Pancreas (tissue), 10 donors: ENCODE data around the gene PARK7. TPM values are rescaled to one million over a fixed set of nuclear protein-coding genes. Genes with fewer than 3 reads are reported as not detected.
A peak's percentile ranks its signal among the peaks of the same experiment; 100 is the strongest.

ENCODE experiments used
- ATAC-seq, 4 donors: fragments of 200-7000 bp; cut with Tn5 transposase; one replicate each; pipeline versions ENCODE4 v1.8.0 to v1.9.1; 2020; ENCODE audit warnings: mild to moderate bottlenecking in 4 of 4, moderate library complexity in 4 of 4
- DNase-seq, 6 donors: peaks; one replicate each; pipeline ENCODE4 v3.0.0-alpha.2; 2020
- FAIRE-seq: peaks from 2 replicates; lab custom pipeline; 2012; peaks lifted over from hg19 to GRCh38; lab: Jason Lieb, UNC
- H3K27ac ChIP-seq, 4 donors: fragments of 200-600 bp; sonication (generic); 1 replicate in 3 of 4; 2 replicates in 1 of 4; pipeline versions ENCODE4 v1.5.0 to v1.8.0; 2020
- H3K27me3 ChIP-seq, 4 donors: fragments of 200-600 bp; one replicate each; pipeline ENCODE4 v1.8.0; 2021
- H3K36me3 ChIP-seq, 3 donors: fragments of 200-600 bp; sonication (generic) in 1 of 3; one replicate each; pipeline versions ENCODE4 v1.5.0 to v1.8.0; 2020 to 2021
- H3K4me1 ChIP-seq, 3 donors: fragments of 200-600 bp; one replicate each; pipeline ENCODE4 v1.8.0; 2021
- H3K4me3 ChIP-seq, 4 donors: fragments of 200-600 bp; sonication (generic) in 2 of 4; one replicate each; pipeline versions ENCODE4 v1.5.0 to v1.8.0; 2020 to 2021
- H3K9me3 ChIP-seq, 4 donors: fragments of 200-600 bp; one replicate each; pipeline ENCODE4 v1.8.0; 2021
- CTCF ChIP-seq, 4 donors: fragments of 200-600 bp; sonication (generic) in 3 of 4; IDR thresholded peaks; one replicate each; pipeline versions ENCODE4 v1.5.0 to v1.8.0; 2021; ENCODE audit warnings: antibody characterized with exemption in 4 of 4
- WGBS, 2 donors: extraction: QIAGEN DNeasy Blood & Tissue Kit; methylation state at CpG; one replicate each; pipeline ENCODE4 v1.1.7; 2013; 5-methylcytosine and 5-hydroxymethylcytosine counted together
- intact Hi-C, 3 donors: fragments of 100-400 bp; cut with DNase I; formaldehyde crosslinking; loops; one replicate each; pipeline versions ENCODE4 v1.11.1 to v1.14.2; 2022
- polyA plus RNA-seq, 2 donors: library from polyadenylated mRNA; stranded (reverse); fragments of 200-250 nt; gene quantifications; one replicate each; pipeline ENCODE4 v1.2.3, GENCODE V29; 2013
- total RNA-seq, 6 donors: library from RNA; stranded (reverse); fragmentation: NEBNext Ultra II Directional in 4 of 6; extraction: Animal tissue kit (Norgen Biotek cat#: 25700) in 4 of 6; gene quantifications; one replicate each; pipeline versions ENCODE4 v1.2.1 to v1.2.4, GENCODE V29; 2021 to 2023
- donor health status: healthy with polysubstance abuse.
- donor health status: DM: no; HTN: no; CAD: no; lungs with moderate emphysema.
- donor health status: DM: no; HTN: no; CAD: no.
- donor health status: control.
- donor health status: control.
- donor health status: Bipolar disorder and iron deficiency.
- donor health status: DM: yes; HTN: yes; CAD: no.
- donor health status: DM: no; HTN: no; CAD: no.
- donor health status: DM: no; HTN: no; CAD: no.
- donor health status: DM: yes; HTN: yes; CAD: no.

The PARK7 gene
- total and polyA plus RNA-seq, 8 donors = 99.8 to 176 (median 137) TPM

GRCh38 chr1:8022395-8023286 is 61.1 kb downstream of the PARK7 start:
- ATAC-seq = no peak
- FAIRE-seq = no peak
- WGBS, 2 donors = 31 to 33% methylated on average over 3 of the region's 3 CpGs
- Histone ChIP-seq H3K27ac (peak overlapping the region; percentile 31 to 100 (median 99)), H3K36me3 (peaks cover 0 to 33% (median 0%) of the 10 kb centered on the region in 3 donors), H3K9me3 (no peaks in the 10 kb centered on the region), H3K4me1 (peaks cover under 1 to 45% (median 13%) of the 10 kb centered on the region in 3 donors), H3K4me3 (peak overlapping the region; percentile 1 to 92 (median 82)), H3K27me3 (no peaks in the 10 kb centered on the region)
- intact Hi-C loops = no loop called here
- DNase-seq = no peak
- TF ChIP-seq CTCF (IDR thresholded peaks at IDR 0.05) = no peak

GRCh38 chr1:8023287-8023994 is 61.9 kb downstream of the PARK7 start:
- 24 to 28% methylated on average over 10 of the region's 10 CpGs for WGBS, 2 donors
- no peak for ATAC-seq
- no peaks in the 10 kb centered on the region for H3K9me3 ChIP-seq
- FAIRE-seq = no peak
- no peak for TF ChIP-seq CTCF (IDR thresholded peaks at IDR 0.05)
- no peaks in the 10 kb centered on the region for H3K27me3 ChIP-seq
- peak overlapping the region; percentile 98 to 100 (median 99) for H3K27ac ChIP-seq
- H3K4me1 ChIP-seq = peaks cover 6 to 50% (median 19%) of the 10 kb centered on the region in 3 donors
- intact Hi-C loops = no loop called here
- peak in 2 of 6 donors; percentile 51 to 53 for DNase-seq
- H3K36me3 ChIP-seq = peaks cover 0 to 33% (median 0%) of the 10 kb centered on the region in 3 donors
- peak overlapping the region; percentile 69 to 92 (median 82) for H3K4me3 ChIP-seq

- DNase-seq (no peak), FAIRE-seq (no peak), ATAC-seq (no peak)
- no peak for TF ChIP-seq CTCF (IDR thresholded peaks at IDR 0.05)
- Histone ChIP-seq H3K36me3 (peaks cover 0 to 33% (median 0%) of the 10 kb centered on the region in 3 donors), H3K4me3 (peak overlapping the region; percentile 69 to 92 (median 82)), H3K27ac (peak overlapping the region; percentile 98 to 100 (median 99)), H3K9me3 (no peaks in the 10 kb centered on the region), H3K27me3 (no peaks in the 10 kb centered on the region), H3K4me1 (peaks cover 12 to 50% (median 19%) of the 10 kb centered on the region in 3 donors)
- WGBS, 2 donors = 5 to 26% methylated on average over 1 of the region's 1 CpG
- intact Hi-C loops = no loop called here
Measured at GRCh38 chr1:8023995-8024313, 62.4 kb downstream of the PARK7 start.

- DNase-seq = no peak
- no peaks in the 10 kb centered on the region for H3K27me3 ChIP-seq
- no peaks in the 10 kb centered on the region for H3K9me3 ChIP-seq
- FAIRE-seq = no peak
- H3K4me3 ChIP-seq = peak overlapping the region; percentile 69 to 92 (median 82)
- TF ChIP-seq CTCF (IDR thresholded peaks at IDR 0.05) = no peak
- H3K36me3 ChIP-seq = peaks cover 0 to 31% (median 0%) of the 10 kb centered on the region in 3 donors
- WGBS, 2 donors = 12% methylated on average over 3 of the region's 3 CpGs
- intact Hi-C loops = no loop called here
- H3K27ac ChIP-seq = peak overlapping the region; percentile 98 to 100 (median 99)
- H3K4me1 ChIP-seq = peaks cover 15 to 50% (median 18%) of the 10 kb centered on the region in 3 donors
- no peak for ATAC-seq
Measured at GRCh38 chr1:8024329-8024728, 62.8 kb downstream of the PARK7 start.
